Measurements from ENCODE around the gene SSNA1.

Gene SSNA1

GRCh38 chr9:137184881-137185660 is 3.4 kb upstream of the SSNA1 start:
- no peak for DNase-seq

DNA sequence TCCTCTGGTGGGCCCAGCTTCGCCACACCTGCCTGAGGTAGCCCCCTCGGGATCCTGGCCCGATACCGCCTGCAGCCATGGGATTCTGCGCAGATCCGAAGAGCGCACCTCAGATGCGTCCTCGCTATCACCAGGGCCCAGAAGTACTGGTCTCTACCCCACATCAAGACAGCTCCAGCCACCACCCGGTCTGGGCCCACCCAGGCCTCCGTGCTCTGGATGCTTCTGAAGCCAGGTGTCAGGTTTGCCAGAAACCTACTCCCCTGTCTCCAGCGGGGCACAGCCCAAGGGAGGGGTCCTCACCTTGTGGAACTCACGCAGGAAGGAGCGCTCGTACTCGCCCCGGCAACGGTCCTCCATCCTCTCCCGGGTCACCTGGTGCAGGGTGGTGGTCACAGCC is 2.6 kb upstream of the SSNA1 start:
- no peak for DNase-seq

GRCh38 chr9:137186385-137186784 is 2.1 kb upstream of the SSNA1 start:
- DNase-seq = no peak

- DNase-seq = no peak
Observed at GRCh38 chr9:137187386-137187785, 1.1 kb upstream of the SSNA1 start.

- no peak for DNase-seq
Observed at GRCh38 chr9:137188086-137188489, 388 bp upstream of the SSNA1 start.

GRCh38 chr9:137189297-137190295 is 1.1 kb downstream of the SSNA1 start:
- DNase-seq = no peak

GRCh38 chr9:137190315-137190856 is 1.9 kb downstream of the SSNA1 start:
- DNase-seq = no peak

GRCh38 chr9:137191245-137191644 is 2.8 kb downstream of the SSNA1 start:
- no peak for DNase-seq

DNA sequence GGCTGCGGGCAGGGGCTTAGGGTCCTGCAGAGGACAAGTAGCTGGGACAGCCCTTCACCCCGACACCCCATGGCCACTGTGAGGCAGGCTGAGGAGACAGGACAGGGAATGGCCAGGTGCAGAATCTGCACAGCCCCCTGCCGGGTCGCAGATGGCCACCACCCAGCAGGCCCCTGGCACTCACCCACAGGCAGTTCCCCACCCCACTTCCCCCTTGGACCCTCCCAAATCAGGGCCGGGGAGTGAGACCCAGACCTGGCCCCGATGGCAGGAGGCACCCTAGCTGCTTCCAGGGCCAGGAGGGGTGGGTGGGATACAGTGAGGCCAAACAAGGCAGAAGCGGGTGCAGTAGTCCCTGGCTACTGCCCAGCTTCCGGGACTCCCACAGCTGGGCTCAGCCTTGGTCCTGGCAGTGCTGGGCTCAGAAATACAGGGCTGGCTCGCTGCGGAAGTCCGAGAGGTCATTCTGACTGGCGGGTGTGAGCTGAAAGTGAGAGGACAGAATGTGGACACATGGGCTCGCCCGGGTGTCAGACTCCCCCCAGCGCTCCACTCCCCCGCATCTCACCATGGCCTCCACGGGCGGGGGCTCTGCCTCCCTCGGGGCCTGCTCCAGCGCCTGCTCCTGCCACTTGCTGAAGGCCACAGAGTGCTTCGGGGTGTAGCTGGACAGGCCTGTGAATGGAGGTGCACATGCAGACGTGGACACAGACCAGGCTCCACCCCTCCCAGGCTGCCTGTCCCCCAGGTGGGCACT is 3.4 kb downstream of the SSNA1 start:
- no peak for DNase-seq

- no peak for DNase-seq
Observed at GRCh38 chr9:137192448-137192780, 3.9 kb downstream of the SSNA1 start.

DNA sequence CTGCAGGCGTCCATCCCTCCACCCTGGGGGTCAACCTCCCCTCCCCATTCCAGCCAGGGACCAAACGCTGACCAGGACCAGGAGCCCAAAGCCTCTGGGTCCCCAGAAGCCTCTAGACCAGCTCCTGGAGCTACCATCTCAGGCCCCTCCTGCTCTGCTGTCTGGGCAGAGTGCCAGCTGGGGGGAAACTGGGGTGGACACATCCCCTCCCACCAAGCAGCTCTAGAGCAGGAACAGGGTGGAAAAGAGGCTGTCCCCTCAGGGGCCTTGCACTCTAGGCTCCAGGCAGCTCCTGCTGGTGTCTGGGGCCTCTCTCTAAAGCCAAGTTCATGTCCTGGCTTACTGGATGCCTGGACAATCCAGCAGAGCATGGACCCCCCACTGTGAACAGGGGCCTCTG is 4.4 kb downstream of the SSNA1 start:
- no peak for DNase-seq

DNA sequence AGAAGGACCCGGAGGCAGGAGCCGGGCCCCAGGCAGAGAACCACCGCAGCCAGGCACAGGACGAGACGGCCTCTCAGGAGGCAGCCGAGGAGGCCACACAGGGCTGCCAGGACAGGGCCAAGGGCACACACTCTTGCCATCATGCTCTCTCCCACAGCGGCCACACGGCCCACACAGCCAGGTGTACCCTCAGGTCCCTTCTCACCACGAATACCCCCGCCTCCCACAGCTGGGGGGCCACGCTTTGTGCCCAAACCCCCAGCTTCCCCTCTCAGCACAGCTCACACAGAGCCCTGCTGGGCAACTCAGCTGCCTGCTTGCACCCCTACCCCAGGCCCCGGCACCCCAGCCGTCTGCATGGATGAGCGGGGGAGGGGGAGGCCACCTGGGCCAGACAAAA is 5.3 kb downstream of the SSNA1 start:
- DNase-seq = no peak

GRCh38 chr9:137194388-137194787 is 5.9 kb downstream of the SSNA1 start:
- DNase-seq = no peak

GRCh38 chr9:137194909-137195308 is 6.4 kb downstream of the SSNA1 start:
- DNase-seq = no peak

DNA sequence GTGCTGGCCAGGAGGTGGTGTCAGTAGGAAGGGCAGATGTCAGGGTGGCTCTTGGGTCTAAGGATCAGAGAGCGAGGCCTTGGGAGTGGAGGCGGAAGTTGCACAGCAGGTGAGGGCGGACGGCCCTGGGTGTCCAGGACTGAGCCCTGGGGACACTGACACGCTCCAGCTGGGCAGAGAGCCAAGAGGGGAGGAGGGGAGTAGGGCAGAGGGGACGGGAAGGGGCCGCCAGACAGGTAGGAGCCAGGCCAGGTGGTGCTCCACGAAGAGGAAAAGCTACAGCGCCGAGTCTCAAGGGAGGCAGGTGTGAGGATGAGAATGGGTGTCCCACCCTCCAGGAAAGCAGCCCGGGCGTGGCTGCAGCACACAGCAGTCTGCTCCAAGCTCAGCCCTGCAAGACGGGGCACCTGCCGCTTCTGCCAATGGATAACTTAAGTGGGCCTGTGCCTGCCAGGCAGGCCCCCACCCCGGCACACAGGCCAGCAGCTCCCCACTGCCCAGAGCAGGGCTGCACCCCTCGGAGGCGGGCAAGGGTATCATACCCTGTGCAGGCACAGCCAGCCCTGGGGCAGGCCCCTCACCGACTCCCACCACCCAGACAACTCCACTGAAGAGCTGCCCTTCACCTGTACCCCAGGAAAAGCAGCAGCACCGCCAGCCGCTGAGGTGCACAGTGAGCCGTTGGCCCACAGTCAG is 7.2 kb downstream of the SSNA1 start:
- no peak for DNase-seq

- no peak for DNase-seq
Observed at GRCh38 chr9:137198051-137198901, 9.8 kb downstream of the SSNA1 start.

DNA sequence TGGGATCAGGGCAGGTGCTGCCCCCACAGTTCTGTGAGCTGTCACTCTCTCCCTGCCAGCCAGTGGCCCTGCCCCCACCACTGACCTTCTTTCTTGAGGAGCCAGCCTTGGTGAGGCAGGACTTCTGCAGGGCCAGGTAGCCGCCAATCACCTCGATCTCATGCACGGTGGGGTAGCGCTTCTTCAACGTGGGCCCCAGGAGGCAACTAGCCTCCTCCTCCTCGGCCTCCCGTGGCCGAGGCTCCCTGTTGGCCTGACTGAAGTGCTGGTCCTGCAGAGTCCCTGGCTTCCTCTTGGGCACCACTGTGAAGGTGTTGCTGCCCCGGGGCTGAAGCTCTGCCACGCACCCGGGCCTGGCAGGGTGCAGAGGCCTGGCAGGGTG is 10.4 kb downstream of the SSNA1 start:
- no peak for DNase-seq

GRCh38 chr9:137199411-137200121 is 11.1 kb downstream of the SSNA1 start:
- no peak for DNase-seq

DNA sequence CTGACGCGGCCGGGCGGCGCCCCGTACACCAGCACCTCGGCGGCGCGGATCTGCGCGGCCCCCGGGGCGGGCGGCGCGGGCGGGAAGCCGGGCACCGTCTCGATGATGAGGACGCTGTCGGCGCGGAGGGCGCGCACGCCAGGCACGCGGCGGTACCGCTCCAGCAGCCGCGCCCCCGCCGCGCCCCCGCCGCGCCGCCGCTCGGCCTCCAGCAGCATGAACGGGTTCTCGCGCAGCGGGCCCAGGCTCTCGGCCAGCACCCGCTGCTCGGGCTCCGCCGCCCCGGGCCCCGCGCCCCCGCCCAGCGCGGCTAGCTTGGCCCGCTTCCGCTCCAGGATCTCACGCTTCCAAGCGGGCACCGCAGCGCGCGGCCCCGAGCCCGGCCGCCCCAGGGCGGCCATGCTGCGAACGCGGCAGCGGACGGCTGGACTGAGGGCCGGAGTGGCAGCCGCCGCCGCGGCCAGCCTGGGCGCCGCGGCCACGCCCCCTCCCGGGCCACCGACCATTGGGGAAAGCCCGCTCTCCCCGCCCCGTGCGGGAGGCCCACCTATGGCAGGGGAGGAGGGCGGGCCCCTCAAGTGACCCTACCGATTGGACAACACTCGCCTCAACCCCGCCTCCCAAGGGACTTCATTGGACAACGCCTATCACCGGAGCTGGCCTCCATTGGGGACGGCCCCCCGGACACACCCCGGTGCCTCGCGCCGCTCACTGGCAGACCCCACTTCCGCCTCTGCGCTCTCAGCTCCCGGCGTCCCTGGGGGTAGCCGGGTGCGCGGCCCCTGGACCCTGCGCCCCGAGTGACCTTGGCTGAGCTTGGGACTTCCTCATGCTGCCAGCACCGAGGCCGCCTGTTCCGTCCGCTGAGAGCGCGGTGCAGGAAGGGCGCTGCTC is 12.1 kb downstream of the SSNA1 start, which contains the start of gene TPRN:
TPRN (minus strand) TSS at position 431 of the 894 bp plus-strand sequence; CDS start at position 401, 30 bp downstream.
- DNase-seq = peak; percentile 98 to 99

All from inflammatory macrophage treated with lipopolysaccharide for 1 hour (primary cell).